ENCODE data around the gene HOXA9.

- no peak for TF ChIP-seq POLR2AphosphoS5 (IDR thresholded peaks at IDR 0.05)
- no peak for TF ChIP-seq EP300 (IDR thresholded peaks at IDR 0.05)
- TF ChIP-seq CTCF (IDR thresholded peaks at IDR 0.05) = no peak
- TF ChIP-seq POLR2A (IDR thresholded peaks at IDR 0.05) = no peak
Observed at GRCh38 chr7:27170426-27171324, 5.3 kb upstream of the HOXA9 start.
